Erythroblast (primary cell): ENCODE results near the gene MSLN.

Experiments used
- GATA1 ChIP-seq: IDR thresholded peaks from 2 replicates; pipeline ENCODE4 v1.6.1; 2011; ENCODE audit warnings: low read depth, mild to moderate bottlenecking, control low read depth, low read length, moderate library complexity
- POLR2A ChIP-seq: IDR thresholded peaks from 2 replicates; pipeline ENCODE4 v1.6.1; 2011; ENCODE audit warnings: mild to moderate bottlenecking, low read length

- TF ChIP-seq POLR2A: no peak
- no peak for TF ChIP-seq GATA1
These were observed 7.3 kb downstream of the MSLN start for GRCh38 chr16:767743-768235.
